H9 (cell line): Measurements from ENCODE around the gene TMEM161A. TPM values are rescaled to one million over a fixed set of nuclear protein-coding genes. Genes with fewer than 3 reads are reported as not detected.
A peak's percentile ranks its signal among the peaks of the same experiment; 100 is the strongest.

Experiments
- DNase-seq: peaks from one replicate; pipeline ENCODE4 v3.0.0-alpha.2; 2017
- H2AFZ ChIP-seq: one replicate; pipeline ENCODE4 v1.6.1; 2013; ENCODE audit warnings: mild to moderate bottlenecking, low read length, control low read depth, moderate library complexity
- H2AK5ac ChIP-seq: 2 replicates; pipeline ENCODE4 v1.6.1; 2013; ENCODE audit warnings: low read length, control low read depth, mixed read lengths; ENCODE audit not compliant: insufficient read length
- H2BK120ac ChIP-seq: one replicate; pipeline ENCODE4 v1.6.1; 2013; ENCODE audit warnings: low read depth, mild to moderate bottlenecking, low read length, control low read depth, inconsistent platforms; ENCODE audit not compliant: poor library complexity, severe bottlenecking
- H2BK12ac ChIP-seq: 2 replicates; pipeline ENCODE4 v1.6.1; 2013; ENCODE audit warnings: low read length, control low read depth, mixed read lengths, low read depth; ENCODE audit not compliant: insufficient read length
- H2BK15ac ChIP-seq: 2 replicates; pipeline ENCODE4 v1.6.1; 2013; ENCODE audit warnings: low read depth, low read length, control low read depth
- H2BK20ac ChIP-seq: one replicate; pipeline ENCODE4 v1.6.1; 2013; ENCODE audit warnings: low read depth, mild to moderate bottlenecking, low read length, control low read depth, inconsistent platforms; ENCODE audit not compliant: poor library complexity, severe bottlenecking
- H2BK5ac ChIP-seq: 2 replicates; pipeline ENCODE4 v1.6.1; 2013; ENCODE audit warnings: low read length, control low read depth, mixed read lengths; ENCODE audit not compliant: insufficient read length
- H3K14ac ChIP-seq: 2 replicates; pipeline ENCODE4 v1.6.1; 2013; ENCODE audit warnings: low read length, control low read depth; ENCODE audit not compliant: insufficient read depth
- H3K18ac ChIP-seq: 2 replicates; pipeline ENCODE4 v1.6.1; 2013; ENCODE audit warnings: low read depth, mild to moderate bottlenecking, mixed read lengths, low read length, control low read depth; ENCODE audit not compliant: insufficient read length
- H3K23ac ChIP-seq: 2 replicates; pipeline ENCODE4 v1.6.1; 2013; ENCODE audit warnings: low read length, control low read depth, mixed read lengths, low read depth; ENCODE audit not compliant: insufficient read length
- H3K23me2 ChIP-seq: 2 replicates; pipeline ENCODE4 v1.6.1; 2013; ENCODE audit warnings: low read depth, mild to moderate bottlenecking, mixed read lengths, low read length, control low read depth; ENCODE audit not compliant: insufficient read length, poor library complexity, severe bottlenecking
- H3K27ac ChIP-seq: 2 replicates; pipeline ENCODE4 v1.5.1; 2013; ENCODE audit warnings: low read length, control low read depth, mixed read lengths, low read depth; ENCODE audit not compliant: insufficient read length
- H3K27me3 ChIP-seq: 2 replicates; pipeline ENCODE4 v1.6.1; 2013; ENCODE audit warnings: low read length, control low read depth, inconsistent platforms; ENCODE audit not compliant: insufficient read depth
- H3K4ac ChIP-seq: 2 replicates; pipeline ENCODE4 v1.6.1; 2013; ENCODE audit warnings: low read depth, mild to moderate bottlenecking, control low read depth, inconsistent platforms, low read length, moderate library complexity
- H3K4me1 ChIP-seq: 2 replicates; pipeline ENCODE4 v1.6.1; 2013; ENCODE audit warnings: low read length, control low read depth, inconsistent platforms; ENCODE audit not compliant: insufficient read depth
- H3K4me2 ChIP-seq: 2 replicates; pipeline ENCODE4 v1.6.1; 2013; ENCODE audit warnings: low read length, control low read depth, mixed read lengths; ENCODE audit not compliant: insufficient read length, insufficient read depth
- H3K56ac ChIP-seq: 2 replicates; pipeline ENCODE4 v1.6.1; 2013; ENCODE audit warnings: low read depth, mild to moderate bottlenecking, mixed read lengths, low read length, control low read depth; ENCODE audit not compliant: insufficient read length
- H3K79me1 ChIP-seq: 2 replicates; pipeline ENCODE4 v1.6.1; 2013; ENCODE audit warnings: low read depth, mild to moderate bottlenecking, moderate library complexity, low read length, control low read depth, inconsistent platforms; ENCODE audit not compliant: insufficient read depth, poor library complexity, severe bottlenecking
- H3K79me2 ChIP-seq: 2 replicates; pipeline ENCODE4 v1.6.1; 2013; ENCODE audit warnings: low read length, control low read depth, inconsistent platforms; ENCODE audit not compliant: insufficient read depth
- H3K9ac ChIP-seq: 2 replicates; pipeline ENCODE4 v1.6.1; 2013; ENCODE audit warnings: low read length, control low read depth, mixed read lengths; ENCODE audit not compliant: insufficient read length; ENCODE audit errors: extremely low read depth
- H3K9me3 ChIP-seq: one replicate; pipeline ENCODE4 v1.6.1; 2013; ENCODE audit warnings: low read depth, low read length, inconsistent platforms; ENCODE audit not compliant: control insufficient read depth
- H3T11ph ChIP-seq: one replicate; pipeline ENCODE4 v1.6.1; 2013; ENCODE audit warnings: mild to moderate bottlenecking, low read length, control low read depth, inconsistent platforms
- H4K20me1 ChIP-seq: one replicate; pipeline ENCODE4 v1.6.1; 2013; ENCODE audit not compliant: control insufficient read depth, insufficient read length, insufficient read depth
- H4K5ac ChIP-seq: 2 replicates; pipeline ENCODE4 v1.6.1; 2013; ENCODE audit warnings: low read depth, mild to moderate bottlenecking, mixed read lengths, low read length, control low read depth; ENCODE audit not compliant: insufficient read length
- H4K8ac ChIP-seq: replicated peaks from 2 replicates; pipeline ENCODE4 v1.6.1; 2013; ENCODE audit warnings: low read length, control low read depth, mixed read lengths, low read depth; ENCODE audit not compliant: insufficient read length
- H4K91ac ChIP-seq: 2 replicates; pipeline ENCODE4 v1.6.1; 2013; ENCODE audit warnings: low read depth, mild to moderate bottlenecking, moderate library complexity, mixed read lengths, low read length, control low read depth; ENCODE audit not compliant: insufficient read length
- H3K27ac Mint-ChIP-seq, 3 experiments: 2 replicates in 2 of 3; 3 replicates in 1 of 3; pipeline ENCODE4 v1.8.0; 2020 to 2021; ENCODE audit warnings: mixed read lengths in 3 of 3, mild to moderate bottlenecking in 1 of 3, moderate library complexity in 1 of 3
- H3K27me3 Mint-ChIP-seq: 2 replicates; pipeline ENCODE4 v1.8.0; 2021; ENCODE audit warnings: low read depth, mild to moderate bottlenecking, moderate library complexity, mixed read lengths
- H3K36me3 Mint-ChIP-seq, 3 experiments: 2 replicates in 2 of 3; 3 replicates in 1 of 3; pipeline ENCODE4 v1.8.0; 2020 to 2021; ENCODE audit warnings: low read depth in 3 of 3, mixed read lengths in 3 of 3; ENCODE audit not compliant: insufficient read depth in 1 of 3
- H3K4me1 Mint-ChIP-seq, 2 experiments: 2 replicates each; pipeline ENCODE4 v1.8.0; 2020; ENCODE audit warnings: mixed read lengths in 2 of 2
- H3K4me3 Mint-ChIP-seq, 2 experiments: 2 replicates in 1 of 2; 3 replicates in 1 of 2; pipeline ENCODE4 v1.8.0; 2020 to 2021; ENCODE audit warnings: mild to moderate bottlenecking in 2 of 2, mixed read lengths in 2 of 2, moderate library complexity in 1 of 2
- H3K9me3 Mint-ChIP-seq, 2 experiments: 2 replicates in 1 of 2; 3 replicates in 1 of 2; pipeline ENCODE4 v1.8.0; 2020; ENCODE audit warnings: mild to moderate bottlenecking in 2 of 2, mixed read lengths in 2 of 2, moderate library complexity in 1 of 2
- WGBS: extraction: QIAGEN DNeasy Blood & Tissue Kit; methylation state at CpG from one replicate; pipeline ENCODE4 v1.1.7; 2013; ENCODE audit warnings: missing lambda C conversion rate, low lambda C conversion rate, mixed read lengths; ENCODE audit not compliant: insufficient read length; ENCODE audit errors: extremely low coverage; 5-methylcytosine and 5-hydroxymethylcytosine counted together
- total RNA-seq: library from RNA; stranded (reverse); gene quantifications from 2 replicates; pipeline ENCODE4 v1.2.1, GENCODE V29; 2021
- TF ChIP-seq, protein P1 (sequence below): fragments of 200-600 bp; sonication (generic); conservative IDR thresholded peaks from 3 replicates; pipeline ENCODE4 v1.8.0; 2021; ENCODE audit warnings: antibody characterized with exemption, mild to moderate bottlenecking

The TMEM161A gene
- total RNA-seq, 1 experiment from 2014 or later = 40.9 TPM

- no peak overlapping the region for H3T11ph ChIP-seq
- H3K36me3 Mint-ChIP-seq = peaks cover 0 to 2% (median 0%) of the 10 kb centered on the region in 3 experiments; a peak in 3 of 7 replicates
- H3K79me1 ChIP-seq = no peaks in the 10 kb centered on the region
- H3K27ac ChIP-seq = no peak overlapping the region
- H2BK12ac ChIP-seq = no peak overlapping the region
- no peak overlapping the region for H4K91ac ChIP-seq
- WGBS = no CpG with 5 or more reads among the region's 7 CpGs
- H3K9ac ChIP-seq = no peak overlapping the region
- H3K27me3 Mint-ChIP-seq = peaks cover 38% of the 10 kb centered on the region
- DNase-seq = peak; percentile 84
- H3K9me3 Mint-ChIP-seq = no peaks in the 10 kb centered on the region
- H3K4ac ChIP-seq = no peak overlapping the region
- H2BK5ac ChIP-seq = no peak overlapping the region
- no peak overlapping the region for H3K14ac ChIP-seq
- H3K4me1 Mint-ChIP-seq = peaks cover 9 to 20% of the 10 kb centered on the region in 2 experiments
- no peaks in the 10 kb centered on the region for H3K23me2 ChIP-seq
- H2BK20ac ChIP-seq = no peak overlapping the region
- no peak overlapping the region for H3K4me2 ChIP-seq
- H4K5ac ChIP-seq = no peak overlapping the region
- no peak overlapping the region; a peak in 1 of 7 replicates for H3K27ac Mint-ChIP-seq
- H3K79me2 ChIP-seq = no peaks in the 10 kb centered on the region
- no peak overlapping the region for H3K56ac ChIP-seq
- no peak overlapping the region for H3K23ac ChIP-seq
- no peaks in the 10 kb centered on the region for H4K20me1 ChIP-seq
- no peak overlapping the region for H2AFZ ChIP-seq
- H3K4me3 Mint-ChIP-seq = no peak overlapping the region
- no peak overlapping the region for H2BK15ac ChIP-seq
- H3K9me3 ChIP-seq = no peaks in the 10 kb centered on the region
- no peaks in the 10 kb centered on the region for H3K27me3 ChIP-seq
- H3K4me1 ChIP-seq = no peaks in the 10 kb centered on the region
- no peak overlapping the region for H2BK120ac ChIP-seq
- no peak overlapping the region for H4K8ac ChIP-seq
- no peak overlapping the region for H3K18ac ChIP-seq
- no peak overlapping the region for H2AK5ac ChIP-seq
- TF ChIP-seq, protein P1, sequence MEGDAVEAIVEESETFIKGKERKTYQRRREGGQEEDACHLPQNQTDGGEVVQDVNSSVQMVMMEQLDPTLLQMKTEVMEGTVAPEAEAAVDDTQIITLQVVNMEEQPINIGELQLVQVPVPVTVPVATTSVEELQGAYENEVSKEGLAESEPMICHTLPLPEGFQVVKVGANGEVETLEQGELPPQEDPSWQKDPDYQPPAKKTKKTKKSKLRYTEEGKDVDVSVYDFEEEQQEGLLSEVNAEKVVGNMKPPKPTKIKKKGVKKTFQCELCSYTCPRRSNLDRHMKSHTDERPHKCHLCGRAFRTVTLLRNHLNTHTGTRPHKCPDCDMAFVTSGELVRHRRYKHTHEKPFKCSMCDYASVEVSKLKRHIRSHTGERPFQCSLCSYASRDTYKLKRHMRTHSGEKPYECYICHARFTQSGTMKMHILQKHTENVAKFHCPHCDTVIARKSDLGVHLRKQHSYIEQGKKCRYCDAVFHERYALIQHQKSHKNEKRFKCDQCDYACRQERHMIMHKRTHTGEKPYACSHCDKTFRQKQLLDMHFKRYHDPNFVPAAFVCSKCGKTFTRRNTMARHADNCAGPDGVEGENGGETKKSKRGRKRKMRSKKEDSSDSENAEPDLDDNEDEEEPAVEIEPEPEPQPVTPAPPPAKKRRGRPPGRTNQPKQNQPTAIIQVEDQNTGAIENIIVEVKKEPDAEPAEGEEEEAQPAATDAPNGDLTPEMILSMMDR = no peak; the same call in 2 of the 3 replicates
These were observed 25.1 kb downstream of the TMEM161A start for GRCh38 chr19:19113040-19113626.
